GM12891 (cell line): ENCODE measurements around the gene EXT2.

Source experiments
- PAX5 ChIP-seq: IDR thresholded peaks from 2 replicates; pipeline ENCODE4 v1.6.1; 2011; ENCODE audit warnings: low read length, moderate library complexity, mild to moderate bottlenecking; ENCODE audit not compliant: insufficient read depth, severe bottlenecking
- POLR2A ChIP-seq: IDR thresholded peaks from 2 replicates; pipeline ENCODE4 v1.6.1; 2011; ENCODE audit warnings: low read depth, low read length, control low read depth
- POLR2AphosphoS5 ChIP-seq: IDR thresholded peaks from 2 replicates; pipeline ENCODE4 v1.6.1; 2011; ENCODE audit warnings: low read depth, low read length, control low read depth
- POU2F2 ChIP-seq: IDR thresholded peaks from 2 replicates; pipeline ENCODE4 v1.6.1; 2011; ENCODE audit warnings: low read depth, mild to moderate bottlenecking, control low read depth, low read length, moderate library complexity
- TAF1 ChIP-seq: IDR thresholded peaks from 2 replicates; pipeline ENCODE4 v1.6.1; 2011; ENCODE audit warnings: low read depth, low read length, control low read depth

- TF ChIP-seq POLR2A (no peak), PAX5 (no peak), POLR2AphosphoS5 (no peak), TAF1 (no peak), POU2F2 (no peak)
Observed at GRCh38 chr11:44140805-44141204, 45.3 kb downstream of the EXT2 start.
